ENCODE measurements around the gene CHAF1A. TPM values are rescaled to one million over a fixed set of nuclear protein-coding genes. Genes with fewer than 3 reads are reported as not detected.

CHAF1A gene
- total RNA-seq, 1 donor from 2014 or later, result 6.8 TPM

DNA sequence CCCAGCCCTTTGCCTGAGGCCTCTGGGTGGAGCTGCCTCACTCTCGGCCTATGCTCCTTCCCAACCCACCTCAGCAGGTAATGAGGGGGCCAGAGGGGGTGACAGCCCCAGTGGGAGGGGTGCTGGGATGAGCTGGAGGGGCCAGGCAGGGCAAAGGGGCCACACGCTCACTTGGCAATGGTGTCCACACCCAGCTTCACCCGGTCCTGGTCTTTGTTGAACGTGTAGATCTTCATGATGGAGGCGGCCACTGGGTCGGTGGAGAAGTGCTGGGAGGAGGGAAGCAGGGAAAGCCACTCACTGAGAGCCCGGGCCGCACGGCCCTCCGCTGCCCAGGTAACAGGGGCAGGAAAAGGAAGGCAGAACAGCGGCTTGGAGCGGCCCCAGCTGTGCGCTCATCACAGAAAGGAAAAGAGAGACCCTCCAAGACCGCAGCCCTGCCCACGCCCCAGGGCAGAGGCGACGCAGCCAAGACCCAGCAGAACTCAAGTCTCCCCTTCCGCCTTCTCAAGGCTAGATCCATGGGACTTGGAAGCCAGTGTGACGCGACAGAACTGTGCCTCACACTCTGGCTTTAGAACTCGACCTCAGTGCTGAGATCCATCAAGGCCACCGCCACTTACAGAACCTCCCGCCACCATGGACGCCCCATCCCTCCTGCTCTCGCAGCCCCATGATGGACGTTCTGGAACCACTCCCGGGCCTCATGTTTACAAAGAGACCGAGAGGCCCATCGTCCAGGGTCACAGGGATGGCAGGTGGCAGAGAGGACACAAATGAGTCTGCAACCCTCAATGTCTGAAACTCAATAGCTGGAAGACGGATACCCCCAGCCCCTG is 45.9 kb downstream of the CHAF1A start:
- TF ChIP-seq CTCF (IDR thresholded peaks at IDR 0.05; ENCODE audit: insufficient read depth, low read length, poor library complexity, severe bottlenecking), result no peak
- no peaks in the 10 kb centered on the region for H3K27me3 ChIP-seq (ENCODE audit: control insufficient read depth, insufficient read depth, low read length)
- DNase-seq (ENCODE audit: low read depth), result no peak
- no peak overlapping the region for H3K4me3 ChIP-seq (ENCODE audit: low read depth, low read length)
- no peaks in the 10 kb centered on the region for H3K36me3 ChIP-seq (ENCODE audit: control insufficient read depth, insufficient read depth, low read length)

GRCh38 chr19:4449022-4449638 is 46.7 kb downstream of the CHAF1A start:
- no peaks in the 10 kb centered on the region for H3K27me3 ChIP-seq (ENCODE audit: control insufficient read depth, insufficient read depth, low read length)
- H3K4me3 ChIP-seq (ENCODE audit: low read depth, low read length), result no peak overlapping the region
- DNase-seq (ENCODE audit: low read depth), result no peak
- TF ChIP-seq CTCF (IDR thresholded peaks at IDR 0.05; ENCODE audit: insufficient read depth, low read length, poor library complexity, severe bottlenecking), result no peak
- H3K36me3 ChIP-seq (ENCODE audit: control insufficient read depth, insufficient read depth, low read length), result no peaks in the 10 kb centered on the region

DNA sequence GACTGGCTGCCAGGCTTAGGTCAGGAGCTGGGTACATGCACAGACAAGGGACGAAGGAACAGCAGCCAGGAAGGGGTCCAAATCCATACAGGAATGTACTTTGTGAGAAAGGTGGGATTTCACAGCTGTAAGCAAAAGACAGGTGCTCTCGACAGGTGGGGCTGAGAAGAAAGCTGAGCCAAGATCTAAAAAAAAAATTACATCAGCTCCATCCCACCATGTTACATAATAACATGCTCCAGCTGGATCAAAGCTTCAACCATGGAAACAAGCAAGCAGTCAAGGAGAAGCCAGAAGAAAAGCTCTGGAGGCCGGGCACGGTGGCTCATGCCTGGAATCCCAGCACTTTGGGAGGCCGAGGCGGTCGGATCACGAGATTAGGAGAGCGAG is 47.2 kb downstream of the CHAF1A start:
- H3K36me3 ChIP-seq (ENCODE audit: control insufficient read depth, insufficient read depth, low read length), result no peaks in the 10 kb centered on the region
- no peak for DNase-seq (ENCODE audit: low read depth)
- H3K27me3 ChIP-seq (ENCODE audit: control insufficient read depth, insufficient read depth, low read length), result no peaks in the 10 kb centered on the region
- H3K4me3 ChIP-seq (ENCODE audit: low read depth, low read length), result no peak overlapping the region
- TF ChIP-seq CTCF (IDR thresholded peaks at IDR 0.05; ENCODE audit: insufficient read depth, low read length, poor library complexity, severe bottlenecking), result no peak

DNA sequence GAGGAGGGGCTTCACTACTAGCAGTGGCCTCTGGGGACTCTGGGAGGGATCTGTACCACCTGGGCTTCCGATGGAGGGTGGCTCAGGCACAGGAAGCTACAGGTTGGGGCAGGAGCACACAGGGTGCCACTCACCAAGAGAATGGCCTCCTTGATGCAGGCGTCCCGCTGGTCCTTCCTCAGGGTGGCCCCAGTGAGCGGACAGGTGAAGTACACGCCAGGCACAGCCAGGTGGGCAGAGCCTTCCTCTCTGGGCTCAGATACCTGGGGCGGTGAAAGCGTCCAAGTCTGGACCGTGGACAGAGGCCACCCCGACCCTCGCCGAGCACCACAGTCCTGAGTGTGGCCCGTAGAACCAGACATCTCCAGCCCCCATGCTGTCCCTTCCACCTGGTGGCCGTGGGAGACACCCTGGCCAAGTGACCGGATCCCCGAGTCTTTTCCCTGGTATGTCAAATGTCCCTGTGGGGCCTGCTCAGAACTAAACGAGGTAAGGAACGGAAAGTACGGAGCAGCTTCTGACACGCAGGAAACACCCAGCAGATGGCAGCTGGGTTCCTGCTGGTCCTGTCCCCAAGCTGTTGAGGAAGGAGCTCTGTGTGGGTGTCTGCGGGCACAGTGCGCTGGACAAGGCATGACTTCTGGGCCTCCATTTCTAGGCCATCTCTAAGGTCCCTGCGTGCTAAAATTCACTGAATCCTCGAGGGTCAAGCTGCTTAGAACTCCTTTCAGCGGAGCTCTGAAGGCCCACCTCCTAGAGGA is 50.0 kb downstream of the CHAF1A start:
- Histone ChIP-seq H3K27me3 (ENCODE audit: control insufficient read depth, insufficient read depth, low read length) (no peaks in the 10 kb centered on the region), H3K36me3 (ENCODE audit: control insufficient read depth, insufficient read depth, low read length) (no peaks in the 10 kb centered on the region), H3K4me3 (ENCODE audit: low read depth, low read length) (no peak overlapping the region)
- no peak for DNase-seq (ENCODE audit: low read depth)
- no peak for TF ChIP-seq CTCF (IDR thresholded peaks at IDR 0.05; ENCODE audit: insufficient read depth, low read length, poor library complexity, severe bottlenecking)

GRCh38 chr19:4453232-4454179 is 51.1 kb downstream of the CHAF1A start:
- no peak for TF ChIP-seq CTCF (IDR thresholded peaks at IDR 0.05; ENCODE audit: insufficient read depth, low read length, poor library complexity, severe bottlenecking)
- H3K4me3 ChIP-seq (ENCODE audit: low read depth, low read length), result no peak overlapping the region
- no peaks in the 10 kb centered on the region for H3K27me3 ChIP-seq (ENCODE audit: control insufficient read depth, insufficient read depth, low read length)
- H3K36me3 ChIP-seq (ENCODE audit: control insufficient read depth, insufficient read depth, low read length), result no peaks in the 10 kb centered on the region
- no peak for DNase-seq (ENCODE audit: low read depth)

Measured in kidney epithelial cell (primary cell).